GM18526 (cell line): Measurements from ENCODE around the gene TYRO3.

Source experiments
- POLR2A ChIP-seq: IDR thresholded peaks from 3 replicates; pipeline ENCODE4 v1.6.1; 2011; ENCODE audit not compliant: insufficient read length; ENCODE audit errors: extremely low read depth

TYRO3 gene

DNA sequence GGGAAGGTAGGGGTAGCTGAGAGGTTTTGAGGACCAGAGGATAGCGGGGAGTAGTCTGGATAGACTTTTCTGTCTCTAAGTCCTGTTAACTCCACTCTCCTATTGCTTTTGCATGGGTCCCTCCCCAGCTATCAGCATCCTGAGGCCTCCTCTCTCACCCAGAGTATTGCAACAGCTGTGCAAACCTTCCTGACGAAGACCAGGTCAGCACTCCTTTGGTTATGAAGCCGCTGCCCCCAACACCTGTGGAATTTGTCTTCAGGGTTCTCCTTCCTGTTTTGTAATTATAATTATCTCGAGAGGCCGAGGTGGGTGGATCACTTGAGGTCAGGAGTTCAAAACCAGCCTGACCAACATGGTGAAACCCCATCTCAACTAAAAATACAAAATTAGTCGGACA is 24.8 kb downstream of the TYRO3 start:
- TF ChIP-seq POLR2A = no peak

- no peak for TF ChIP-seq POLR2A
Measured at GRCh38 chr15:41584636-41585126, 25.7 kb downstream of the TYRO3 start.

GRCh38 chr15:41585127-41586047 is 26.4 kb downstream of the TYRO3 start:
- TF ChIP-seq POLR2A = no peak

DNA sequence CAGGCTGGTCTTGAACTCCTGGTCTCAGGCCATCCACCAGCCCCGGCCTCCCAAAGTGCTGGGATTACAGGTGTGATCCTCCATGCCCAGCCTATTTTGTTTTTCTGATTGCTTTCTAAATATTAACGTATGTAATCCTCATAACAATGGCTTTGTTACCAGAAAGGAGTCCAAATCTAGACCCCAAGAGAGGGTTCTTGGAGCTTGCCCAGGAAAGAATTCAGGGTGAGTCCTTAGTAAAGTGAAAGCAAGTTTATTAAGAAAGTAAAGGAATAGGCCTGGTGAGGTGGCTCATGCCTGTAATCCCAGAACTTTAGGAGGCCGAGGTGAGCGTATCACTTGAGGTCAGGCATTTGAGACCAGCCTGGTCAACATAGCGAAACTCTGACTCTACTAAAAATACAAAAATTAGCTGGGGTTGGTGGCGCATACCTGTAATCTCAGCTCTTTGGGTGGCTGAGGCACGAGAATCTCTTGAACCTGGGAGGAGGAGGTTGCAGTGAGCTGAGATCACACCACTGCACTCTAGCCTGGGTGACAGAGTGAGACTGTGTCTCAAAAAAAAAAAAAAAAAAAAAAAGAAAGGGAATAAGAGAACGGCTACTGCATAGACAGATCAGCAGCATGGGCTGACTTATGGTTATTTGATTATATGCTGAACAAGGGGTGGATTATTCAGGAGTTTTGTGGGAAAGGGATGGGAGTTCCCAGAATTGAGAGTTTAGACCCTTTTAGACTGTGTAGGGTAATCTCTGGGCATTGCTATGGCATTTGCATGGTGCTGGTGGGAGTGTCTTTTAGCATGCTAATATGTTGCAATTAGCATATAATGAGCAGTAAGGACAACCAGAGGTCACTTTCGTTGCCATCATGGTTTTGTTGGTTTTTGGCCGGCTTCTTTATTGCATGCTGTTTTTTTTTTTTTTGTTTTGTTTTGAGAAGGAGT is 36.1 kb downstream of the TYRO3 start:
- no peak for TF ChIP-seq POLR2A

GRCh38 chr15:41596972-41597371 is 38.0 kb downstream of the TYRO3 start:
- TF ChIP-seq POLR2A = no peak

GRCh38 chr15:41597787-41598186 is 38.8 kb downstream of the TYRO3 start:
- no peak for TF ChIP-seq POLR2A

- no peak for TF ChIP-seq POLR2A
Measured at GRCh38 chr15:41599061-41599460, 40.0 kb downstream of the TYRO3 start.

GRCh38 chr15:41603411-41603935 is 44.5 kb downstream of the TYRO3 start:
- TF ChIP-seq POLR2A = no peak

DNA sequence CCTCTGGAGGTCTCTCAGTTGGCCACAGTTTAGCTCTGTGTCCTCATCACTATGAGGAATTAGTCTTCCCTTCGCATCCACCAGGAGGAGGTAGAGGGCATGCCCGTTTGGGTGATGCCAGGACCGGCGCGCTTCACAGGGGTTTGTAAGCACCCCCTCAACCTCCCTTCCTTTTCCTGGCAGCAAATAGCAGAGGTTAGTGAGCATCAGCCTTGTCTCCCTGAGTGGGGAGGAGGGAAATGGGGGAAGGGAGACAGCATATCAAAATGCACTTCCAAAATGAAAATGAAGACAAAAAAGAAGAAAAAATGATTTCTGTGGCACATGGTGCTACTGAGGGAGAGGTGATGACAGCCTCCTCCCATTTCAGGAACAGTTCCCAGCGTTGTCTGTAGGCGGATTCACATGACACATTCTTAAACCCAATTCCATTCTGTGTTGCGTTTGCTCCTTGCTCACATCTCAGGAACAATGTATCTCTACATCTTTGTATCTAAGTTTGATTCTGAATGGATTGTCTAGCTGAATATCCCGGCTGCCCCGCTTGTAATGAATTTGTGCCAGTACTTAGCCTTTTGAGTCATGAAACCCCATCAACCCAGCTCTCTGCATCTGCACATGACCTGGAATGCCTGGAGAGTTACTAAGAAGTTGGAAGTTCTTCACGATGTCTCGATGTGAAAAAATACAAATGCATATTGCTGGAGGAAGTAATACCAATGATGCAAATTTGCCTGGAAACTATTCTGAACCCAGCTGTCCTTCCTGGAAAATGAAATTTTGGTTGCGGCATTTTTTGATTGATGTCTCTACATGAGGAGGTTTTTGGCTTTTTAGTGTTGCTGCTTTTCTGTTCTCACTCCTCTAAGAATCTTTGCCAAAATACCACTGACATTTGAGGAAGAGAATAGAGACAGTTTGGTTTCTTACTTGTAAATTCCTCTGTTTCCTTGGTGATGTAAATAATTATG is 45.2 kb downstream of the TYRO3 start:
- no peak for TF ChIP-seq POLR2A

DNA sequence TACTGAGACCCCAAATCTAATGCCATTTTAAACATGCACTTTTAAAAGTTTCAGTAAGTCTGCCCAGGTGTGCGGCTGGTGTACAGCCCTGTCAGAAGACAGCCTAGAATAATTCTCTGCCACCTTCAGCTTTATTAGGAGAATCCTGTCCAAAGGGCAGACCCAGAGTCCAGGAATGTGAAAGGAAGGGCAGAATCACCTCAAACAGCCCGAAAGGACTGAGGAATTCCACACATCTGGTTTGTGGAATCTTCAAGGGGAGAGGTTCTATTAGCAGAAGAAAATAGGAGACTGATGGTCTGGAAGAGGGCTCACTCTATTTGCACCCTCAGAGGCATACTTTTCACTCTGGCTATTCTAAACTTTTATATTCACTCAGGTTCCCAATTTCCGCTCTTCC is 46.6 kb downstream of the TYRO3 start:
- no peak for TF ChIP-seq POLR2A

- no peak for TF ChIP-seq POLR2A
Measured at GRCh38 chr15:41606997-41607396, 48.0 kb downstream of the TYRO3 start.

- no peak for TF ChIP-seq POLR2A
Measured at GRCh38 chr15:41609123-41609522, 50.1 kb downstream of the TYRO3 start.

- TF ChIP-seq POLR2A = no peak
Measured at GRCh38 chr15:41610048-41610447, 51.0 kb downstream of the TYRO3 start.

GRCh38 chr15:41620536-41621199 is 61.7 kb downstream of the TYRO3 start:
- no peak for TF ChIP-seq POLR2A
